Kidney epithelial cell (primary cell): ENCODE measurements around the gene KRTAP10-9. TPM values are rescaled to one million over a fixed set of nuclear protein-coding genes. Genes with fewer than 3 reads are reported as not detected.

Experiments used
- DNase-seq: peaks from one replicate; pipeline ENCODE4 v3.0.0-alpha.2; 2010; ENCODE audit warnings: low read depth
- H3K27me3 ChIP-seq: 2 replicates; pipeline ENCODE4 v1.6.0; 2011; ENCODE audit warnings: low read length; ENCODE audit not compliant: control insufficient read depth, insufficient read depth
- H3K36me3 ChIP-seq: 2 replicates; pipeline ENCODE4 v1.5.1; 2011; ENCODE audit warnings: low read length; ENCODE audit not compliant: control insufficient read depth, insufficient read depth
- H3K4me3 ChIP-seq: 2 replicates; pipeline ENCODE4 v1.5.1; 2011; ENCODE audit warnings: low read depth, mild to moderate bottlenecking, control low read depth, low read length
- total RNA-seq: library from RNA; depleted of rRNA; stranded (reverse); fragments of >200 nt; gene quantifications from 2 replicates; pipeline ENCODE4 v1.2.3, GENCODE V29; 2015
- TF ChIP-seq, protein P1 (sequence below): IDR thresholded peaks from 2 replicates; pipeline ENCODE4 v1.5.1; 2011; ENCODE audit warnings: mild to moderate bottlenecking, moderate library complexity, low read length, control low read depth, inconsistent platforms; ENCODE audit not compliant: insufficient read depth, poor library complexity, severe bottlenecking

The KRTAP10-9 gene
- total RNA-seq, 1 donor from 2014 or later, result not detected

DNA sequence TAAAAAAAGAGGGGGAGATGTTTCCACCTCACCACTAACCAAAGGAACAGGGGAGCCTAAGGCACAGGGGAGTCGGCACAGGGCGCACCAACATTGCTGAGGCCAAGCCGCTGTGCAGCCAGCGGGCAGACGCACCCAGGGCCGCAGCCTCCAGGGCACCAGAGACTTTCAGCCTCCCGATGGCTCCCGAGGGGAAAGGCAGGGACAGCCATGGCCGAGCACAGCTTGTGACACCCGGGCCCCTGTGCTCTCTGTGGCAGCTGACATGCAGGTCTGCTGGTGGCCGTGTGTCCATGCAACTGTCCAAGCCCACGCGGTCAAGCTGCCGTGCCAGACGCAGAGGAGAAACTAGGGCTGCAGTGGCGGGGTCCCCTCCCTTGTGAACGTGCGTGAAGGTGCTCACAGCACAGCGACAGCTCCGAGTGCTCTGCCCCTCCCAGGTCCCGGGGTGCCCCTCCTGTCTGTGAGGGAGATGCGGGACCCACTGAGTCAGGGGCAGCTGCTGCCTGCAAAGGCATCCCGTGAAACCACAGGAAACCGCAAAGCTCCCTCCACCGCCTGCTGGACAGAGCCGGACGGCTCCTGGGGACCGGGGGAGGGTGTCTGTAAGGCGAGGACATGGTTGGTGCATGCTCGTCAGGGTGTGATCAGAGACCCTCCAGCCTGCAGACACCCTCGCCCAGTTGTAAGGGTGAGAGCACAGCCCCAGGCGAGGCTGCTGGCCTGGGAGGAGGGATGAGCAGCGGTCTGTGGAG is 21.8 kb downstream of the KRTAP10-9 start:
- Histone ChIP-seq H3K4me3 (no peak overlapping the region), H3K36me3 (no peaks in the 10 kb centered on the region), H3K27me3 (no peaks in the 10 kb centered on the region)
- TF ChIP-seq, protein P1, sequence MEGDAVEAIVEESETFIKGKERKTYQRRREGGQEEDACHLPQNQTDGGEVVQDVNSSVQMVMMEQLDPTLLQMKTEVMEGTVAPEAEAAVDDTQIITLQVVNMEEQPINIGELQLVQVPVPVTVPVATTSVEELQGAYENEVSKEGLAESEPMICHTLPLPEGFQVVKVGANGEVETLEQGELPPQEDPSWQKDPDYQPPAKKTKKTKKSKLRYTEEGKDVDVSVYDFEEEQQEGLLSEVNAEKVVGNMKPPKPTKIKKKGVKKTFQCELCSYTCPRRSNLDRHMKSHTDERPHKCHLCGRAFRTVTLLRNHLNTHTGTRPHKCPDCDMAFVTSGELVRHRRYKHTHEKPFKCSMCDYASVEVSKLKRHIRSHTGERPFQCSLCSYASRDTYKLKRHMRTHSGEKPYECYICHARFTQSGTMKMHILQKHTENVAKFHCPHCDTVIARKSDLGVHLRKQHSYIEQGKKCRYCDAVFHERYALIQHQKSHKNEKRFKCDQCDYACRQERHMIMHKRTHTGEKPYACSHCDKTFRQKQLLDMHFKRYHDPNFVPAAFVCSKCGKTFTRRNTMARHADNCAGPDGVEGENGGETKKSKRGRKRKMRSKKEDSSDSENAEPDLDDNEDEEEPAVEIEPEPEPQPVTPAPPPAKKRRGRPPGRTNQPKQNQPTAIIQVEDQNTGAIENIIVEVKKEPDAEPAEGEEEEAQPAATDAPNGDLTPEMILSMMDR, result no peak
- DNase-seq, result no peak

DNA sequence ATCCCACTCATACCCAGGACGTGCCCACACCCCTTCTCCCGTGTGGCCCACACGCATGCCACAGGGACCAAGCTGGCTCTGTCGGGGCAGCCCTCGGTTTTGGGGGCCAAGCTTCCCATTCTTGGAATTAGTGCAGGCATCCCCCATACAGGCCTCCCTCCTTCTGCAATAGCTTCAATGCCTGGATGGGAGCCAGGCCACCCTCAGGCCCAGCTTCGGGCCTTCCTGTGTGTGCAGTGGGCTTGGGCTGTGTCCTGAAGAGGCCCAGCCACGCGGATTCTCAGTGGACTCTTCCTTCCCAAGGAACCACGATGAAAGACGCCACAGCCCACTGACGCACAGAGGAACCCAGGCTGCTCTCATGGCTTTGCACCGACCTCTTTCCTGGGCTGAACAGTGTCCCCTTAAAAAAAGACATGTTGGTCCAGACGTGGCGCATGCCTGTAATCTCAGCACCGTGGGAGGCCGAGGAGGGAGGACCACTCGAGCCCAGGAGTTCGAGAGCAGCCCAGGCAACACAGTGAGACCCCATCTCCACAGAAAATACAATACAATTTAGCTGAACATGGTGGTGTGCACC is 22.7 kb downstream of the KRTAP10-9 start:
- Histone ChIP-seq H3K27me3 (no peaks in the 10 kb centered on the region), H3K36me3 (no peaks in the 10 kb centered on the region), H3K4me3 (no peak overlapping the region)
- TF ChIP-seq, protein P1, result no peak
- no peak for DNase-seq

- DNase-seq, result no peak
- Histone ChIP-seq H3K4me3 (no peak overlapping the region), H3K27me3 (no peaks in the 10 kb centered on the region), H3K36me3 (no peaks in the 10 kb centered on the region)
- TF ChIP-seq, protein P1, result no peak
These were observed 23.5 kb downstream of the KRTAP10-9 start for GRCh38 chr21:44650265-44650972.

- H3K27me3 ChIP-seq, result no peaks in the 10 kb centered on the region
- H3K4me3 ChIP-seq, result no peak overlapping the region
- TF ChIP-seq, protein P1, result no peak
- no peak for DNase-seq
- H3K36me3 ChIP-seq, result no peaks in the 10 kb centered on the region
These were observed 24.2 kb downstream of the KRTAP10-9 start for GRCh38 chr21:44650973-44651675.

DNA sequence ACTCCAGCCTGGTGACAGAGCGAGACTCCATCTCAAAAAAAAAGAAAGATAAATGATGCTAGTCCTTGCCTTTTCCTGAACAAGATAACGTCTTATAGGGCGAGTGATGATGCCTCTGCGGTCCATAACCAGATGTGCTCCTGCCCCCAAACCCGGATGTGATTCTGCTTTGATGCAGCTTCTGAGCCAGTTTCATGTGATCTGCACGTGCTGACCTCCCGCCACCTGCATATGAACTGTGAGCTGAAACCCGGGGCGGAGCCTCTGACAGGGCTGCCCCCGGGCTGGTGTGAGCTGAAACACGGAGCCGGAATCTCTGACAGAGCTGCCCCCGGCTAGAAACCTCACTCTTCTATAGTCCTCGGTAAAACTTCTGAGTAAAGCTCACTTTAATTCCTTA is 26.2 kb downstream of the KRTAP10-9 start:
- no peaks in the 10 kb centered on the region for H3K36me3 ChIP-seq
- TF ChIP-seq, protein P1, result no peak

More for the DNA sequence above, 26.2 kb downstream of the KRTAP10-9 start:
- Histone ChIP-seq H3K4me3 (no peak overlapping the region), H3K27me3 (no peaks in the 10 kb centered on the region)
- DNase-seq, result no peak
